H9 (cell line): ENCODE results near the gene RBBP4. TPM values are rescaled to one million over a fixed set of nuclear protein-coding genes. Genes with fewer than 3 reads are reported as not detected.

Experiments
- DNase-seq: peaks from one replicate; pipeline ENCODE4 v3.0.0-alpha.2; 2017
- H2AFZ ChIP-seq: one replicate; pipeline ENCODE4 v1.6.1; 2013; ENCODE audit warnings: mild to moderate bottlenecking, low read length, control low read depth, moderate library complexity
- H2AK5ac ChIP-seq: 2 replicates; pipeline ENCODE4 v1.6.1; 2013; ENCODE audit warnings: low read length, control low read depth, mixed read lengths; ENCODE audit not compliant: insufficient read length
- H2BK120ac ChIP-seq: one replicate; pipeline ENCODE4 v1.6.1; 2013; ENCODE audit warnings: low read depth, mild to moderate bottlenecking, low read length, control low read depth, inconsistent platforms; ENCODE audit not compliant: poor library complexity, severe bottlenecking
- H2BK12ac ChIP-seq: 2 replicates; pipeline ENCODE4 v1.6.1; 2013; ENCODE audit warnings: low read length, control low read depth, mixed read lengths, low read depth; ENCODE audit not compliant: insufficient read length
- H2BK15ac ChIP-seq: 2 replicates; pipeline ENCODE4 v1.6.1; 2013; ENCODE audit warnings: low read depth, low read length, control low read depth
- H2BK20ac ChIP-seq: one replicate; pipeline ENCODE4 v1.6.1; 2013; ENCODE audit warnings: low read depth, mild to moderate bottlenecking, low read length, control low read depth, inconsistent platforms; ENCODE audit not compliant: poor library complexity, severe bottlenecking
- H2BK5ac ChIP-seq: 2 replicates; pipeline ENCODE4 v1.6.1; 2013; ENCODE audit warnings: low read length, control low read depth, mixed read lengths; ENCODE audit not compliant: insufficient read length
- H3K14ac ChIP-seq: 2 replicates; pipeline ENCODE4 v1.6.1; 2013; ENCODE audit warnings: low read length, control low read depth; ENCODE audit not compliant: insufficient read depth
- H3K18ac ChIP-seq: 2 replicates; pipeline ENCODE4 v1.6.1; 2013; ENCODE audit warnings: low read depth, mild to moderate bottlenecking, mixed read lengths, low read length, control low read depth; ENCODE audit not compliant: insufficient read length
- H3K23ac ChIP-seq: 2 replicates; pipeline ENCODE4 v1.6.1; 2013; ENCODE audit warnings: low read length, control low read depth, mixed read lengths, low read depth; ENCODE audit not compliant: insufficient read length
- H3K23me2 ChIP-seq: 2 replicates; pipeline ENCODE4 v1.6.1; 2013; ENCODE audit warnings: low read depth, mild to moderate bottlenecking, mixed read lengths, low read length, control low read depth; ENCODE audit not compliant: insufficient read length, poor library complexity, severe bottlenecking
- H3K27ac ChIP-seq: 2 replicates; pipeline ENCODE4 v1.5.1; 2013; ENCODE audit warnings: low read length, control low read depth, mixed read lengths, low read depth; ENCODE audit not compliant: insufficient read length
- H3K27me3 ChIP-seq: 2 replicates; pipeline ENCODE4 v1.6.1; 2013; ENCODE audit warnings: low read length, control low read depth, inconsistent platforms; ENCODE audit not compliant: insufficient read depth
- H3K4ac ChIP-seq: 2 replicates; pipeline ENCODE4 v1.6.1; 2013; ENCODE audit warnings: low read depth, mild to moderate bottlenecking, control low read depth, inconsistent platforms, low read length, moderate library complexity
- H3K4me1 ChIP-seq: 2 replicates; pipeline ENCODE4 v1.6.1; 2013; ENCODE audit warnings: low read length, control low read depth, inconsistent platforms; ENCODE audit not compliant: insufficient read depth
- H3K4me2 ChIP-seq: 2 replicates; pipeline ENCODE4 v1.6.1; 2013; ENCODE audit warnings: low read length, control low read depth, mixed read lengths; ENCODE audit not compliant: insufficient read length, insufficient read depth
- H3K56ac ChIP-seq: 2 replicates; pipeline ENCODE4 v1.6.1; 2013; ENCODE audit warnings: low read depth, mild to moderate bottlenecking, mixed read lengths, low read length, control low read depth; ENCODE audit not compliant: insufficient read length
- H3K79me1 ChIP-seq: 2 replicates; pipeline ENCODE4 v1.6.1; 2013; ENCODE audit warnings: low read depth, mild to moderate bottlenecking, moderate library complexity, low read length, control low read depth, inconsistent platforms; ENCODE audit not compliant: insufficient read depth, poor library complexity, severe bottlenecking
- H3K79me2 ChIP-seq: 2 replicates; pipeline ENCODE4 v1.6.1; 2013; ENCODE audit warnings: low read length, control low read depth, inconsistent platforms; ENCODE audit not compliant: insufficient read depth
- H3K9ac ChIP-seq: 2 replicates; pipeline ENCODE4 v1.6.1; 2013; ENCODE audit warnings: low read length, control low read depth, mixed read lengths; ENCODE audit not compliant: insufficient read length; ENCODE audit errors: extremely low read depth
- H3K9me3 ChIP-seq: one replicate; pipeline ENCODE4 v1.6.1; 2013; ENCODE audit warnings: low read depth, low read length, inconsistent platforms; ENCODE audit not compliant: control insufficient read depth
- H3T11ph ChIP-seq: one replicate; pipeline ENCODE4 v1.6.1; 2013; ENCODE audit warnings: mild to moderate bottlenecking, low read length, control low read depth, inconsistent platforms
- H4K20me1 ChIP-seq: one replicate; pipeline ENCODE4 v1.6.1; 2013; ENCODE audit not compliant: control insufficient read depth, insufficient read length, insufficient read depth
- H4K5ac ChIP-seq: 2 replicates; pipeline ENCODE4 v1.6.1; 2013; ENCODE audit warnings: low read depth, mild to moderate bottlenecking, mixed read lengths, low read length, control low read depth; ENCODE audit not compliant: insufficient read length
- H4K8ac ChIP-seq: replicated peaks from 2 replicates; pipeline ENCODE4 v1.6.1; 2013; ENCODE audit warnings: low read length, control low read depth, mixed read lengths, low read depth; ENCODE audit not compliant: insufficient read length
- H4K91ac ChIP-seq: 2 replicates; pipeline ENCODE4 v1.6.1; 2013; ENCODE audit warnings: low read depth, mild to moderate bottlenecking, moderate library complexity, mixed read lengths, low read length, control low read depth; ENCODE audit not compliant: insufficient read length
- H3K27ac Mint-ChIP-seq, 3 experiments: 2 replicates in 2 of 3; 3 replicates in 1 of 3; pipeline ENCODE4 v1.8.0; 2020 to 2021; ENCODE audit warnings: mixed read lengths in 3 of 3, mild to moderate bottlenecking in 1 of 3, moderate library complexity in 1 of 3
- H3K27me3 Mint-ChIP-seq: 2 replicates; pipeline ENCODE4 v1.8.0; 2021; ENCODE audit warnings: low read depth, mild to moderate bottlenecking, moderate library complexity, mixed read lengths
- H3K36me3 Mint-ChIP-seq, 3 experiments: 2 replicates in 2 of 3; 3 replicates in 1 of 3; pipeline ENCODE4 v1.8.0; 2020 to 2021; ENCODE audit warnings: low read depth in 3 of 3, mixed read lengths in 3 of 3; ENCODE audit not compliant: insufficient read depth in 1 of 3
- H3K4me1 Mint-ChIP-seq, 2 experiments: 2 replicates each; pipeline ENCODE4 v1.8.0; 2020; ENCODE audit warnings: mixed read lengths in 2 of 2
- H3K4me3 Mint-ChIP-seq, 2 experiments: 2 replicates in 1 of 2; 3 replicates in 1 of 2; pipeline ENCODE4 v1.8.0; 2020 to 2021; ENCODE audit warnings: mild to moderate bottlenecking in 2 of 2, mixed read lengths in 2 of 2, moderate library complexity in 1 of 2
- H3K9me3 Mint-ChIP-seq, 2 experiments: 2 replicates in 1 of 2; 3 replicates in 1 of 2; pipeline ENCODE4 v1.8.0; 2020; ENCODE audit warnings: mild to moderate bottlenecking in 2 of 2, mixed read lengths in 2 of 2, moderate library complexity in 1 of 2
- WGBS: extraction: QIAGEN DNeasy Blood & Tissue Kit; methylation state at CpG from one replicate; pipeline ENCODE4 v1.1.7; 2013; ENCODE audit warnings: missing lambda C conversion rate, low lambda C conversion rate, mixed read lengths; ENCODE audit not compliant: insufficient read length; ENCODE audit errors: extremely low coverage; 5-methylcytosine and 5-hydroxymethylcytosine counted together
- total RNA-seq: library from RNA; stranded (reverse); gene quantifications from 2 replicates; pipeline ENCODE4 v1.2.1, GENCODE V29; 2021
- TF ChIP-seq, protein P1 (sequence below): fragments of 200-600 bp; sonication (generic); conservative IDR thresholded peaks from 3 replicates; pipeline ENCODE4 v1.8.0; 2021; ENCODE audit warnings: antibody characterized with exemption, mild to moderate bottlenecking

RBBP4 gene
- total RNA-seq, 1 experiment from 2014 or later, result 416 TPM

DNA sequence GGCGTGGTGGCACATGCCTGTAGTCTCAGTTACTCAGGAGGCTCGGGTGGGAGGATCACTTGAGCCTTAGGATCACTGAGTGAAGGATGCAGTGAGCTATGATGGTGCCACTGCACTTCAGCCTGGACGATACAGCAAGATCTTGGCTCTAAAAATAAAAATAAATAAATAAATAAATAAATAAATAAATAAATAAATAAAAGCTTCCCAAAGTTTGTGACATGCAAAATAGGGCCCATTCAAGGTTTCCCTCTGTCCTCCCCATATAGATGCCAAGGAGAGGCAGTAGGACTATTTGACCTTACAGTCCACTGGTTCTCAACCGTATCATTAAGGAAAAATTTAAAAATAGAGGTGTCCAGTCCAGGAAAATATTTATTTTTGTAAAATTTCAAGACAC lies 41.8 kb upstream of the RBBP4 start:
- no peak overlapping the region for H3K23ac ChIP-seq
- no peaks in the 10 kb centered on the region for H3K27me3 Mint-ChIP-seq
- peaks cover 5 to 8% of the 10 kb centered on the region in 2 experiments; a peak in 3 of 4 replicates for H3K4me1 Mint-ChIP-seq
- H3K23me2 ChIP-seq, result no peaks in the 10 kb centered on the region
- TF ChIP-seq, protein P1, sequence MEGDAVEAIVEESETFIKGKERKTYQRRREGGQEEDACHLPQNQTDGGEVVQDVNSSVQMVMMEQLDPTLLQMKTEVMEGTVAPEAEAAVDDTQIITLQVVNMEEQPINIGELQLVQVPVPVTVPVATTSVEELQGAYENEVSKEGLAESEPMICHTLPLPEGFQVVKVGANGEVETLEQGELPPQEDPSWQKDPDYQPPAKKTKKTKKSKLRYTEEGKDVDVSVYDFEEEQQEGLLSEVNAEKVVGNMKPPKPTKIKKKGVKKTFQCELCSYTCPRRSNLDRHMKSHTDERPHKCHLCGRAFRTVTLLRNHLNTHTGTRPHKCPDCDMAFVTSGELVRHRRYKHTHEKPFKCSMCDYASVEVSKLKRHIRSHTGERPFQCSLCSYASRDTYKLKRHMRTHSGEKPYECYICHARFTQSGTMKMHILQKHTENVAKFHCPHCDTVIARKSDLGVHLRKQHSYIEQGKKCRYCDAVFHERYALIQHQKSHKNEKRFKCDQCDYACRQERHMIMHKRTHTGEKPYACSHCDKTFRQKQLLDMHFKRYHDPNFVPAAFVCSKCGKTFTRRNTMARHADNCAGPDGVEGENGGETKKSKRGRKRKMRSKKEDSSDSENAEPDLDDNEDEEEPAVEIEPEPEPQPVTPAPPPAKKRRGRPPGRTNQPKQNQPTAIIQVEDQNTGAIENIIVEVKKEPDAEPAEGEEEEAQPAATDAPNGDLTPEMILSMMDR, result no peak
- no peaks in the 10 kb centered on the region for H4K20me1 ChIP-seq
- H3K36me3 Mint-ChIP-seq, result peaks cover 0 to 3% (median 0%) of the 10 kb centered on the region in 3 experiments; a peak in 1 of 7 replicates
- H3K4me1 ChIP-seq, result no peaks in the 10 kb centered on the region
- H3K4ac ChIP-seq, result no peak overlapping the region
- H2BK15ac ChIP-seq, result no peak overlapping the region
- no CpG with 5 or more reads among the region's 4 CpGs for WGBS
- H3K56ac ChIP-seq, result no peak overlapping the region
- no peak overlapping the region for H3K27ac ChIP-seq
- H4K8ac ChIP-seq, result no peak overlapping the region
- no peak overlapping the region for H2BK120ac ChIP-seq
- H3K9ac ChIP-seq, result no peak overlapping the region
- H2AK5ac ChIP-seq, result no peak overlapping the region
- H3K18ac ChIP-seq, result no peak overlapping the region
- no peak overlapping the region for H4K5ac ChIP-seq
- no peak overlapping the region for H3K27ac Mint-ChIP-seq
- DNase-seq, result no peak
- H3K14ac ChIP-seq, result no peak overlapping the region
- no peak overlapping the region for H2BK20ac ChIP-seq
- H3T11ph ChIP-seq, result no peak overlapping the region
- no peaks in the 10 kb centered on the region for H3K9me3 Mint-ChIP-seq
- no peak overlapping the region for H4K91ac ChIP-seq
- no peaks in the 10 kb centered on the region for H3K79me1 ChIP-seq
- H3K27me3 ChIP-seq, result no peaks in the 10 kb centered on the region
- H3K4me3 Mint-ChIP-seq, result no peak overlapping the region
- no peaks in the 10 kb centered on the region for H3K79me2 ChIP-seq
- no peak overlapping the region for H3K4me2 ChIP-seq
- H2AFZ ChIP-seq, result no peak overlapping the region
- H2BK12ac ChIP-seq, result no peak overlapping the region
- no peaks in the 10 kb centered on the region for H3K9me3 ChIP-seq
- H2BK5ac ChIP-seq, result no peak overlapping the region
